K562 (cell line): ENCODE results near the gene CCDC97. TPM values are rescaled to one million over a fixed set of nuclear protein-coding genes. Genes with fewer than 3 reads are reported as not detected.
A peak's percentile ranks its signal among the peaks of the same experiment; 100 is the strongest.

Experiments
- ATAC-seq: fragments of 200-7000 bp; cut with Tn5 transposase; 3 replicates; pipeline ENCODE4 v1.9.1; 2020; ENCODE audit warnings: moderate library complexity
- BruUV-seq: library from RNA; stranded (reverse); fragments of 400-500 nt; replicated peaks from 2 replicates; lab custom pipeline; 2021; lab: Mats Ljungman, UMichigan
- CTCF ChIA-PET: fragments of 300-600 bp; formaldehyde crosslinking; extraction: SDS; loops from one replicate; lab custom pipeline; 2021; ENCODE audit warnings: low intra/inter-chr PET ratio; lab: Yijun Ruan, JAX
- POLR2A ChIA-PET: fragments of 300-600, 350-650 bp; sonication (Branson Sonifier 250); formaldehyde crosslinking; extraction: SDS; loops from one replicate; lab custom pipeline; 2021; ENCODE audit warnings: antibody characterized with exemption, inconsistent platforms; lab: Yijun Ruan, JAX
- DNase-seq, 4 experiments: peaks; one replicate each; pipeline versions ENCODE4 v3.0.0 to v3.0.0-alpha.2; 2011 to 2018; ENCODE audit warnings: low spot score in 3 of 4, mixed read lengths in 3 of 4; ENCODE audit errors: extremely low read depth in 1 of 4
- FAIRE-seq: peaks from 2 replicates; lab custom pipeline; 2011; peaks lifted over from hg19 to GRCh38; lab: Jason Lieb, UNC
- H2AFZ ChIP-seq: 2 replicates; pipeline ENCODE4 v1.6.0; 2011; ENCODE audit warnings: low read depth, low read length, control low read depth, inconsistent platforms
- H3K27ac ChIP-seq: fragments of 200-600 bp; 3 replicates; pipeline ENCODE4 v1.8.0; 2011; ENCODE audit warnings: low read depth, mild to moderate bottlenecking, control low read depth, inconsistent platforms, low read length, moderate library complexity, mixed read lengths; ENCODE audit errors: extremely low read depth
- H3K27me3 ChIP-seq, 2 experiments: fragments of 300-600 bp in 1 of 2; 2 replicates in 1 of 2; 3 replicates in 1 of 2; pipeline versions ENCODE4 v1.6.0 to v1.8.0; 2011; ENCODE audit warnings: inconsistent platforms in 2 of 2, low read length in 2 of 2, mild to moderate bottlenecking in 1 of 2, mixed read lengths in 1 of 2, moderate library complexity in 1 of 2; ENCODE audit not compliant: control insufficient read depth in 2 of 2, insufficient read depth in 2 of 2
- H3K36me3 ChIP-seq: fragments of 300-600 bp; 3 replicates; pipeline ENCODE4 v1.8.0; 2011; ENCODE audit warnings: mild to moderate bottlenecking, low read length, inconsistent platforms; ENCODE audit not compliant: control insufficient read depth, insufficient read depth
- H3K4me1 ChIP-seq, 2 experiments: fragments of 200-600 bp in 1 of 2; replicated peaks in 1 of 2; 2 replicates in 1 of 2; 3 replicates in 1 of 2; pipeline versions ENCODE4 v1.5.1 to v1.8.0; 2011; ENCODE audit warnings: inconsistent platforms in 2 of 2, low read length in 2 of 2, mild to moderate bottlenecking in 1 of 2, mixed read lengths in 1 of 2, moderate library complexity in 1 of 2; ENCODE audit not compliant: control insufficient read depth in 2 of 2, insufficient read depth in 2 of 2
- H3K4me2 ChIP-seq: 2 replicates; pipeline ENCODE4 v1.6.1; 2011; ENCODE audit warnings: low read length, control low read depth, inconsistent platforms, mixed read lengths; ENCODE audit not compliant: insufficient read depth
- H3K4me3 ChIP-seq: fragments of 200-600 bp; sonication (generic), shearing (Covaris generic); 2 replicates; pipeline ENCODE4 v1.5.1; 2016; ENCODE audit warnings: control low read depth, inconsistent platforms
- H3K79me2 ChIP-seq: fragments of 200-600 bp; 3 replicates; pipeline ENCODE4 v1.8.0; 2011; ENCODE audit warnings: low read length, inconsistent platforms; ENCODE audit not compliant: control insufficient read depth, insufficient read depth
- H3K9ac ChIP-seq, 2 experiments: 2 replicates each; pipeline versions ENCODE4 v1.6.0 to v1.6.1; 2011; ENCODE audit warnings: low read depth in 2 of 2, low read length in 2 of 2, control low read depth in 1 of 2, inconsistent platforms in 1 of 2, mild to moderate bottlenecking in 1 of 2, mixed read lengths in 1 of 2; ENCODE audit not compliant: insufficient read depth in 1 of 2
- H3K9me1 ChIP-seq: one replicate; pipeline ENCODE4 v1.6.0; 2011; ENCODE audit warnings: inconsistent platforms, mild to moderate bottlenecking, low read length, moderate library complexity; ENCODE audit not compliant: control insufficient read depth, insufficient read depth
- H3K9me3 ChIP-seq: replicated peaks from 2 replicates; pipeline ENCODE4 v1.5.1; 2011; ENCODE audit warnings: low read depth, low read length, inconsistent platforms; ENCODE audit not compliant: control insufficient read depth, insufficient read depth
- H4K20me1 ChIP-seq: replicated peaks from 2 replicates; pipeline ENCODE4 v1.6.1; 2011; ENCODE audit warnings: low read length, inconsistent platforms, mixed read lengths; ENCODE audit not compliant: control insufficient read depth, insufficient read depth
- BRF2 ChIP-seq: IDR thresholded peaks from 3 replicates; pipeline ENCODE4 v1.6.1; 2011; ENCODE audit warnings: borderline replicate concordance, mild to moderate bottlenecking; ENCODE audit not compliant: insufficient read length, insufficient read depth
- C11orf30 ChIP-seq: fragments of 450-650 bp; IDR thresholded peaks from 2 replicates; pipeline ENCODE4 v1.6.1; 2016; ENCODE audit warnings: low read depth, mild to moderate bottlenecking
- E2F4 ChIP-seq: sonication (generic); formaldehyde crosslinking; IDR thresholded peaks from 2 replicates; pipeline ENCODE4 v1.8.0; 2022; ENCODE audit warnings: mild to moderate bottlenecking, low read depth, missing genetic modification reagents
- EHMT2 ChIP-seq: fragments of 450-650 bp; IDR thresholded peaks from 2 replicates; pipeline ENCODE4 v1.6.1; 2018; ENCODE audit warnings: antibody characterized with exemption
- GABPA ChIP-seq: fragments of 200-800 bp; sonication (Bioruptor generic); conservative IDR thresholded peaks from 2 replicates; pipeline ENCODE4 v1.6.1; 2016; ENCODE audit warnings: low read depth, missing genetic modification characterization, missing compliant biosample characterization
- MLLT1 ChIP-seq, 2 experiments: fragments of 450-650 bp; IDR thresholded peaks; 2 replicates each; pipeline ENCODE4 v1.6.1; 2016
- MTA3 ChIP-seq: fragments of 450-650 bp; formaldehyde crosslinking; IDR thresholded peaks from 2 replicates; pipeline ENCODE4 v1.6.1; 2017; ENCODE audit warnings: mild to moderate bottlenecking, borderline replicate concordance
- MYNN ChIP-seq, 2 experiments: sonication (generic); formaldehyde crosslinking in 1 of 2; IDR thresholded peaks; 2 replicates each; pipeline versions ENCODE4 v1.5.0 to v1.6.1; 2016 to 2020; ENCODE audit warnings: antibody characterized with exemption in 1 of 2, missing genetic modification reagents in 1 of 2
- NFE2 ChIP-seq: IDR thresholded peaks from 2 replicates; pipeline ENCODE4 v1.6.1; 2014; ENCODE audit warnings: antibody characterized with exemption, low read depth
- NKRF ChIP-seq: fragments of 450-650 bp; IDR thresholded peaks from 2 replicates; pipeline ENCODE4 v1.6.1; 2016; ENCODE audit warnings: borderline replicate concordance
- POLR2A ChIP-seq: fragments of 450-650 bp; conservative IDR thresholded peaks from 2 replicates; pipeline ENCODE4 v1.6.1; 2016
- POLR2AphosphoS5 ChIP-seq: IDR thresholded peaks from 2 replicates; pipeline ENCODE4 v1.6.1; 2011; ENCODE audit warnings: mild to moderate bottlenecking, low read depth, low read length, moderate library complexity; ENCODE audit not compliant: control insufficient read depth, insufficient read depth
- SUPT5H ChIP-seq: fragments of 450-650 bp; IDR thresholded peaks from 2 replicates; pipeline ENCODE4 v1.6.1; 2016
- TAL1 ChIP-seq: fragments of 450-650 bp; IDR thresholded peaks from 2 replicates; pipeline ENCODE4 v1.6.1; 2016; ENCODE audit warnings: mild to moderate bottlenecking
- ZNF316 ChIP-seq: fragments of 450-650 bp; IDR thresholded peaks from 2 replicates; pipeline ENCODE4 v1.6.1; 2016
- ZNF584 ChIP-seq: fragments of 200-800 bp; sonication (Bioruptor generic); IDR thresholded peaks from 2 replicates; pipeline ENCODE4 v1.6.1; 2016; ENCODE audit warnings: low read depth, mild to moderate bottlenecking, missing genetic modification characterization, missing compliant biosample characterization
- whole genome bisulfite sequencing: fragments of 100-300 bp; shearing (Covaris generic); methylation state at CpG from one replicate; pipeline ENCODE4 v1.1.6; 2016; ENCODE audit warnings: low coverage, mixed read lengths; ENCODE audit not compliant: insufficient coverage; ENCODE audit errors: missing lambda C conversion rate; 5-methylcytosine and 5-hydroxymethylcytosine counted together
- in situ Hi-C: fragments of 300-500 bp; cut with MboI; formaldehyde crosslinking; loops from 4 replicates; pipeline ENCODE4 v1.15.0; 2018; ENCODE audit warnings: inconsistent platforms, mixed read lengths
- intact Hi-C: fragments of 100-400 bp; cut with micrococcal nuclease; formaldehyde crosslinking; loops from 2 replicates; pipeline ENCODE4 v1.14.2; 2022
- polyA plus RNA-seq, 8 experiments: library from polyadenylated mRNA; depleted of rRNA in 4 of 8; stranded (reverse) in 5 of 8; unstranded in 3 of 8; fragments of >200 nt; fragmentation: Nextera tagmentation in 2 of 8; fragmentation: Illumina TruSeq in 1 of 8; extraction: Ambion mirVana in 2 of 8; extraction: Trizol in 1 of 8; gene quantifications; 2 replicates each; pipeline versions ENCODE4 v1.2.1 to v1.2.3, GENCODE V29; 2011 to 2014; ENCODE audit warnings: inconsistent platforms in 1 of 8, missing spikeins in 1 of 8
- total RNA-seq, 7 experiments: library from RNA; depleted of rRNA in 6 of 7; stranded (reverse); fragments of >200 nt in 6 of 7; fragmentation: Illumina TruSeq in 2 of 7; extraction: Trizol in 2 of 7; gene quantifications; 2 replicates each; pipeline versions ENCODE4 v1.2.1 to v1.2.3, GENCODE V29; 2011 to 2021; ENCODE audit warnings: low replicate concordance in 1 of 7

CCDC97 gene
- total and polyA plus RNA-seq, 9 of the 15 experiments (the other 6 are each of a cell fraction or from before 2014, with no cell fraction given): 0.60 to 16.5 (median 7.0) TPM

GRCh38 chr19:41328157-41328841, 18.3 kb downstream of the CCDC97 start:
- intact Hi-C loops: loop anchor here (10.0 kb wide), 1 partner anchor 237 kb away; no protein-coding TSS in a partner anchor
- BruUV-seq: no TSS peak
- 89% methylated on average over 22 of the region's 22 CpGs for WGBS
- H3K4me2 ChIP-seq: peak overlapping the region; percentile 8; the same call in 1 of the 2 replicates
- no peak for ATAC-seq
- FAIRE-seq: no peak
- DNase-seq: peak in 1 of 4 experiments; percentile 21
- peaks cover 46 to 58% of the 10 kb centered on the region in 2 experiments for H3K4me1 ChIP-seq
- in situ Hi-C loops: no loop called here
- CTCF ChIA-PET: no interaction called here
- peak overlapping the region; percentile 45; the same call in 1 of the 3 replicates for H3K27ac ChIP-seq
- peaks cover 39% of the 10 kb centered on the region for H3K79me2 ChIP-seq
- peaks cover 3% of the 10 kb centered on the region for H4K20me1 ChIP-seq
- H2AFZ ChIP-seq: no peak overlapping the region
- H3K27me3 ChIP-seq: no peaks in the 10 kb centered on the region
- POLR2A ChIA-PET: interaction anchor here (0.6 to 1.3 kb wide), 6 partner anchors 12 to 1027 kb away, joined by 3 to 4 read pairs (median 3); partner anchors contain the start of genes B9D2 and CCDC97
- no peak overlapping the region for H3K4me3 ChIP-seq
- H3K9me3 ChIP-seq: no peaks in the 10 kb centered on the region
- peak overlapping the region in 1 of 2 experiments; percentile 36; a peak in 1 of 4 replicates for H3K9ac ChIP-seq
- peaks cover 4% of the 10 kb centered on the region for H3K9me1 ChIP-seq
- peaks cover 71% of the 10 kb centered on the region for H3K36me3 ChIP-seq
- TF ChIP-seq MLLT1 (IDR thresholded peaks at IDR 0.05) (peak in 1 of 2 experiments; percentile 22; a peak in 1 of 4 replicates), POLR2A (peak; percentile 34; the same call in 1 of the 2 replicates), SUPT5H (peak; percentile 49; the same call in 1 of the 2 replicates), NKRF (no peak), BRF2 (no peak), C11orf30 (peak; percentile 64), ZNF316 (0 out of 2 replicates have a peak, but pooled peaks have one; percentile 8), TAL1 (no peak), E2F4 (CRISPR knock-in tag) (no peak), NFE2 (peak; percentile 55), MTA3 (no peak), ZNF584 (CRISPR knock-in tag) (peak; percentile 49; the same call in 1 of the 2 replicates), POLR2AphosphoS5 (peak; percentile 28; the same call in 1 of the 2 replicates), MYNN (IDR thresholded peaks at IDR 0.05) (no peak), MYNN (CRISPR knock-in tag; IDR thresholded peaks at IDR 0.05) (no peak), GABPA (no peak), EHMT2 (no peak)
